ENCODE data around the gene TRIM44.

Gene TRIM44

GRCh38 chr11:35861191-35861590 lies 198.6 kb downstream of the TRIM44 start:
- DNase-seq, result no peak

DNA sequence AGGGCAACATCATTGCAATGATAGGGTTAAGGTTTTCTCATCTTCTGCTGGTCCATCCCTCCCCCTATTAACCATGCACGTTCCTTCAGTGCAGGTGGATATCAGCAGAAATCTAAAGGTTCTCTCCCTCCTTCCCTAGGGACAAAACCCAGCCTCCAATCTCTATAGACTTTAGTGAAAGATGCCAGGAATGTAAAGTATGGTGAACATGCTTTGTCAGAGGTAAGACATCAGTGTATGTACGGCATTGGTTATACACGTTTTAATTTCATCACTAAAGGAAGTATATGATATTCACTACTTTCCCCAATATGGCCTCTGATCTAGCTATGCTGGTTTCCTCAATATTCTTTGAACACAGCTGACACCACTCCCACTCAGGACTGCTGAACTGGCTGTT lies 200.1 kb downstream of the TRIM44 start:
- DNase-seq, result no peak

- no peak for DNase-seq
Observed at GRCh38 chr11:35864131-35864530, 201.6 kb downstream of the TRIM44 start.

- no peak for DNase-seq
Observed at GRCh38 chr11:35866601-35867000, 204.0 kb downstream of the TRIM44 start.

Data from effector CD4-positive, alpha-beta T cell (primary cell).